ENCODE results near the gene SLC4A7. TPM values are rescaled to one million over a fixed set of nuclear protein-coding genes. Genes with fewer than 3 reads are reported as not detected.
"Not testable (repeated sequence)": the region's sequence is repeated elsewhere in the genome, so short reads cannot be mapped to it uniquely, and the experiment has no call there.

The SLC4A7 gene
- total RNA-seq, 1 donor from 2014 or later = 195 TPM

GRCh38 chr3:27360113-27361078 lies 123.8 kb downstream of the SLC4A7 start:
- peak; percentile 92 for DNase-seq (ENCODE audit: low read depth)

- DNase-seq (ENCODE audit: low read depth) = no peak
These were observed 125.8 kb downstream of the SLC4A7 start for GRCh38 chr3:27358372-27358771.

- peak; percentile 59 for DNase-seq (ENCODE audit: low read depth)
These were observed 126.4 kb downstream of the SLC4A7 start for GRCh38 chr3:27357665-27358258.

- no peak for DNase-seq (ENCODE audit: low read depth)
These were observed 127.2 kb downstream of the SLC4A7 start for GRCh38 chr3:27356976-27357375.

- no peak for DNase-seq (ENCODE audit: low read depth)
These were observed 129.5 kb downstream of the SLC4A7 start for GRCh38 chr3:27354588-27355203.

GRCh38 chr3:27354161-27354560 lies 130.0 kb downstream of the SLC4A7 start:
- DNase-seq (ENCODE audit: low read depth) = no peak

GRCh38 chr3:27353221-27353620 lies 131.0 kb downstream of the SLC4A7 start:
- DNase-seq (ENCODE audit: low read depth) = no peak

GRCh38 chr3:27352047-27352446 lies 132.1 kb downstream of the SLC4A7 start:
- DNase-seq (ENCODE audit: low read depth) = no peak

- no peak for DNase-seq (ENCODE audit: low read depth)
These were observed 134.4 kb downstream of the SLC4A7 start for GRCh38 chr3:27349832-27350231.

- DNase-seq (ENCODE audit: low read depth) = no peak
These were observed 138.0 kb downstream of the SLC4A7 start for GRCh38 chr3:27345959-27346865.

- peak; percentile 16 for DNase-seq (ENCODE audit: low read depth)
These were observed 138.7 kb downstream of the SLC4A7 start for GRCh38 chr3:27345493-27345892.

- no peak for DNase-seq (ENCODE audit: low read depth)
These were observed 139.1 kb downstream of the SLC4A7 start for GRCh38 chr3:27345045-27345444.

- DNase-seq (ENCODE audit: low read depth) = no peak
These were observed 140.0 kb downstream of the SLC4A7 start for GRCh38 chr3:27344192-27344591.

GRCh38 chr3:27342267-27342666 lies 141.9 kb downstream of the SLC4A7 start:
- DNase-seq (ENCODE audit: low read depth) = no peak

- no peak for DNase-seq (ENCODE audit: low read depth)
These were observed 143.7 kb downstream of the SLC4A7 start for GRCh38 chr3:27340534-27340933.

- no peak for DNase-seq (ENCODE audit: low read depth)
These were observed 148.6 kb downstream of the SLC4A7 start for GRCh38 chr3:27335571-27335970.

GRCh38 chr3:27333843-27334242 lies 150.3 kb downstream of the SLC4A7 start:
- no peak for DNase-seq (ENCODE audit: low read depth)

GRCh38 chr3:27328982-27329762 lies 155.0 kb downstream of the SLC4A7 start:
- not testable (repeated sequence) for DNase-seq (ENCODE audit: low read depth)

- DNase-seq (ENCODE audit: low read depth) = no peak
These were observed 157.3 kb downstream of the SLC4A7 start for GRCh38 chr3:27326629-27327545.

- DNase-seq (ENCODE audit: low read depth) = no peak
These were observed 158.0 kb downstream of the SLC4A7 start for GRCh38 chr3:27326202-27326601.
